RKO (cell line): Measurements from ENCODE around the gene TOP3B.
A peak's percentile ranks its signal among the peaks of the same experiment; 100 is the strongest.

Source experiments
- DNase-seq: peaks from one replicate; pipeline ENCODE4 v3.0.0-alpha.2; 2016; ENCODE audit warnings: low spot score

The TOP3B gene

GRCh38 chr22:21981874-21982273 is 713 bp downstream of the TOP3B start:
- DNase-seq = peak; percentile 42

- no peak for DNase-seq
Measured at GRCh38 chr22:21980547-21980946, 2.0 kb downstream of the TOP3B start.

GRCh38 chr22:21978564-21979386 is 3.8 kb downstream of the TOP3B start:
- no peak for DNase-seq

- DNase-seq = no peak
Measured at GRCh38 chr22:21977814-21978213, 4.8 kb downstream of the TOP3B start.

- no peak for DNase-seq
Measured at GRCh38 chr22:21975854-21976345, 6.7 kb downstream of the TOP3B start.

GRCh38 chr22:21975273-21975672 is 7.3 kb downstream of the TOP3B start:
- no peak for DNase-seq

GRCh38 chr22:21974058-21974649 is 8.4 kb downstream of the TOP3B start:
- no peak for DNase-seq

GRCh38 chr22:21972806-21973205 is 9.8 kb downstream of the TOP3B start:
- no peak for DNase-seq

GRCh38 chr22:21972293-21972779 is 10.3 kb downstream of the TOP3B start:
- DNase-seq = no peak

- no peak for DNase-seq
Measured at GRCh38 chr22:21971858-21972275, 10.7 kb downstream of the TOP3B start.

- DNase-seq = no peak
Measured at GRCh38 chr22:21970800-21971617, 11.6 kb downstream of the TOP3B start.

- DNase-seq = no peak
Measured at GRCh38 chr22:21970037-21970799, 12.4 kb downstream of the TOP3B start.

GRCh38 chr22:21968452-21969129 is 14.0 kb downstream of the TOP3B start:
- DNase-seq = no peak

GRCh38 chr22:21967693-21968271 is 14.8 kb downstream of the TOP3B start:
- DNase-seq = no peak

- no peak for DNase-seq
Measured at GRCh38 chr22:21966643-21967516, 15.7 kb downstream of the TOP3B start.

- DNase-seq = no peak
Measured at GRCh38 chr22:21965762-21966288, 16.8 kb downstream of the TOP3B start.

- no peak for DNase-seq
Measured at GRCh38 chr22:21964918-21965484, 17.6 kb downstream of the TOP3B start.

GRCh38 chr22:21964234-21964633 is 18.4 kb downstream of the TOP3B start:
- no peak for DNase-seq

GRCh38 chr22:21963790-21964211 is 18.8 kb downstream of the TOP3B start:
- DNase-seq = no peak
